Epidermal melanocyte (primary cell): ENCODE results near the gene DENND2D.

Experiments used
- DNase-seq: peaks from one replicate; pipeline ENCODE4 v3.0.0; 2011; ENCODE audit warnings: low spot score; ENCODE audit not compliant: insufficient read length

The DENND2D gene

GRCh38 chr1:111204201-111204982 lies 3.9 kb upstream of the DENND2D start:
- no peak for DNase-seq

DNA sequence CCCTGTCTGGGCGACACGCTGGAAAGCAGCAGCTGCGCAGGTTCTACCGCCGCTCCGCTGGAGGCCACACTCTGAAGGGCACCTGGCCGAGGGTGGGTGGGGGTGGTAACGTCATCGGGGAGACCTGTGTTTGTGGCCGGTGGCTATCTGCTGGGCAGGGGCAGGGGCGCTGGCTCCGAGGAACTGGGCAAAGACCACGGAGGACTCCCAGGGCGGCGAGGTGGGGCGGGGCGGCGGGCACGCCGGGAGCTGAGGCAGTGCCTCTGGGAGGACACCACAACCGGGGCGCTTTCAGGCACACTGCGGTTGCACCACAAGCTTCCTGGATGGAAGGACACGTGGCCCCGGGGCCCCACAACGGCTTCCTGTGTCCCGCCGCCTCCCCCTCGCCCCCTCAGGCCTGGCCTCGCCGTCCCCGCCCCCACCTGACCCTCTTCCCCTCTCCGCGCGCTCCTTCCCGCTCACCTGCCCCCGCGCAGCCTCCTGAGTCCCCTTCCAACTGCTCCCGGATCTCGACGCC lies 3.3 kb upstream of the DENND2D start:
- DNase-seq = no peak

- no peak for DNase-seq
Observed at GRCh38 chr1:111202707-111203623, 2.5 kb upstream of the DENND2D start.

- no peak for DNase-seq
Observed at GRCh38 chr1:111202366-111202706, 1.9 kb upstream of the DENND2D start.

DNA sequence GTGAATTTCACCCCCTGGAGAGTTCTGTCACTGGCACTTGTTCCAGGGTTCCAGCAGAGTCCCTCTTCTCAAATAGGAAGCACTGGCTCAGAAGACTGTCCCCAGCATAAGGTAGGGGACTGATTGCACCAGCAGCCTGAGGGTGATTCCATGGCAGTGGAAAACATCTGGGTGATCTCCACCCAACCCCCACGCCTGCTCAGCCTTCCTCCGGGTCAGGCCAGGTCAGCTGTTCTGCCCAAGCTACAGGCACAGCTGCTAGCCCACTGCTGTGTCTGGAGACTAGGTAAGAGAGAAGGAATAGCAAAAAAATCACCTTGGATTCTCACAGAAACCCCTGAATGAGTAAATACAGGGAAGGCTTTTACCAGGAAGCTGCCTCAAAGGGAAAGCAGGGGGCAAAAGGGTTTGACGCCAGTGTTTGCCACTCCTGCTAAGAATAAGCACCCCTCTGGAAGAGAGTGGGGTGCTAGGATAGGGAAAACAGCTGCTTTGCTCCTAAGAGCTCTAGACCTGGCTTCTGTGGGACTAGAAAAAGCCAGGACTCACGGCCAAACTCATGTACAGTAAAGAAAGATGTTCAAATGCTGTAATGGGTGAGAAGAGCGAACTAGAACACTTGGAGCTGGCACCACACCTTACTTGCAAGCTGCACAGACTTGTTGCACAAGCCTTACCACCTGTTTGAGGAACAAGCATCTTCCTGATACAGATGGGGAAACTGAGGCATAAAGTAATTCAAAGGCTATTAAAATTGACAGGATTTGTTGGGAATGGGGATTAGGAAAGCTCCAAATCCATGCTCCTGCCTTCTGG lies 1.0 kb upstream of the DENND2D start:
- no peak for DNase-seq

- no peak for DNase-seq
Observed at GRCh38 chr1:111200802-111201161, 336 bp upstream of the DENND2D start.

DNA sequence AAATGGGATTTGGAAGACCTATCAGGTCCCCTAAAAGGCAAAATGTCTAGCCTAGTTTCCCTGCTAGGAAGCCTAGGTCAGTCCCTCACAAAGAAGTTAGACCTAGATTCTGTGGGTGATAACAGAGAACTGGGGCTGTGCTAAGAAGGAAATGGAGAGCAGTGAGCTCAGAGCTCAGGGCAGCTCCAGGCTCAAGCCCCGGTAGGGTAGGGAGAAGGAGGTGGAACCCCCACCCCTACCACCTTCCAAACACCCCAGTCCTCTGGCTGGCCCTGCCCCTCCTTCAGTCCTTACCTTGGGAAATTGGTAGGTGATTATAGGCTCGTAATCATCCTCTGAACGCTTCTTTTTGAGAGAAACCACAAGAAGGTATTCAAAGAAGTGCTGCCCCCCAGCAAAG lies 1.1 kb downstream of the DENND2D start:
- DNase-seq = no peak

GRCh38 chr1:111198836-111199235 lies 1.6 kb downstream of the DENND2D start:
- DNase-seq = no peak

GRCh38 chr1:111197598-111198284 lies 2.7 kb downstream of the DENND2D start:
- no peak for DNase-seq

GRCh38 chr1:111196213-111196612 lies 4.2 kb downstream of the DENND2D start:
- no peak for DNase-seq

DNA sequence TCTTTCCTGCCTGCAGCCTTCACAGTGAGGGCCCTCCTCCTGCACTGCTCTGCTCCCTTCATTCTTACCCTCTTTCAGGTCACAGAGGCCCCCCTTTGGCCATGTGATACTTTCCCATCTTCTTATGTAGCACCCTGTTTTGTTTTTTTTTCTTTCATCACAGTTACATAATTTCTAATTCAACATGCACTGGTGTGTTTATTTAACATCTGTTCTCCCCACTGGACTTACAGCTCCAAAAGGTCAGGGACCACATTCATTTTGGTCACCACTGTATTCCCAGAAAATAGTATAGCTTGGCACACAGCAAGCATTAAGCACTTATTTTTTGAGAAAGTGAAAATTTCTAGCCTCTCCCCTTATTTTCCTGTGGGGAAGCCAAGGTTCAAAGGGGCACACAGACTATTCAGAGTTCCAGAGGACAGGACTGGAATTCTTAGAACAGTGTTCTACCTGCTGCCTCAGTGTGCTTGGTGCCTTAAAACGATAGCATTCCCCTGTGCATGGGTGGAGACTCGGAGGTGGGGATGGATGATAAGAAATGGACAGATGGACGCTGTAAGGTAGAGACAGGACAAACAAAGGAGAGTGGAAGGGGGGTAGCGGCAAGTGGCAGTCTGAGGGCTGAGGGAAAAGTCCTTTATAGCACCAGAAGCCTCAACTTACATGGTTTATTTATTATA lies 5.3 kb downstream of the DENND2D start:
- DNase-seq = no peak

- no peak for DNase-seq
Observed at GRCh38 chr1:111193712-111194480, 6.5 kb downstream of the DENND2D start.

DNA sequence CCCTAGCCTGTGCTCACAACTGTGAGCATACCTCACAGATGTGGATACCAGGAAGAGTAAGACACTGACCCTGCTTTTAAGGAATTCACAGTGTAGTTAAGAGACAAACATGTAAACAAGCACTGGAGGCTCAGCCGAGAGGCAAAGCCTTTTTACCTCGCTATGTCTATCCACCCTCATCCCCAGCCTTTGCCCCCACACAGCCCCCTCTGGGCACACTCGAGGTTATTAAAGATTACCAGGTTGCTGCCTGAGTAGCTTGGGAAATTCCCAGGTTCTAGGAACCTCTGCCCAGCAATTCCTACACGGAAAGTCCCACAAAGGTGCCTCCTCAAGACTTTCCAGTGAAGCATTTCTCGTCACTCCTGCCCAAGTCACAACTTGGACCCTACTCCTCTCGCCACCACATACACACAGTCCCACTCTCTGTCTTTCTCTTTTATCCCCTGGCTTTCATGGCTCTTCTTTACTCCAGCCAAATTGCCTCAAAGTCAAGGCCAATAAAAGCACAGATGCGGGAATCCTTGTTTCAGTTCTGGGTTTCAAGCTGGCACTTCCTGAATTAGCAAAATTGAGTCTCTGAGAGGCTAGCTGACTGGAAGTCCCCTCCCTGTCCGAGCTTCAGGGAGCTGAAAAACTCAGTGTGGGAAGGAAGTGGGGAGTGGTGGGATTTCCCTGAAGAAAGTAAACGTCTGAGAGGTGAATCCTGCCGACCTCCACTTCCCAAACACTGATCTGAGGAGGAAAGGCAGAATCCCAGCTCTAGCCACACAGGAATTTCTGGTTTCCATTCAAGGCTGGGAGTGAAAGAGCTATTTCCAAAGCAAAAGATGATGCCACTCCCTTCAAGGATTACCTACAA lies 7.6 kb downstream of the DENND2D start:
- DNase-seq = no peak

DNA sequence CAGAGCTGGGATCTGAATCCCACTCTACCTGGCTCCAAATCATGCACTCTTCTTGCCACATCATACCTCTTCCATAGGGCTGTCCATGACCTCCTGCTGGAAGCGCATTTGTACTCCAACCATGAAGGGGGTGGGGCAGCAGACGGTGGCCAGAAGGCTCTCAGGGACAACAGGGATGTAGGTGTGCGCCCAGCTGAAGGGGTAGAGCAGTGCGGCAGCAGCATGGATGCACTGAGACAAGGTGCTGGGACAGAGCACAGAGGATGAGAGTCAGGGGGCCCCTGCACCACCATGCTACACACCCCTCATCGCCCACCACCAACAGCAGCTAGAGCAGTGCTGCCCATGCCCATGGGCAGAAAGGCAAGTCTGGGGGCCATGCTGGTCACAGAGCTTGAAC lies 8.4 kb downstream of the DENND2D start:
- DNase-seq = no peak

- DNase-seq = peak; percentile 43
Observed at GRCh38 chr1:111191496-111191895, 8.9 kb downstream of the DENND2D start.

GRCh38 chr1:111190931-111191451 lies 9.5 kb downstream of the DENND2D start:
- DNase-seq = no peak

- no peak for DNase-seq
Observed at GRCh38 chr1:111184663-111185062, 15.8 kb downstream of the DENND2D start.

- no peak for DNase-seq
Observed at GRCh38 chr1:111183308-111184069, 17.0 kb downstream of the DENND2D start.
